Fibroblast of the conjunctiva (primary cell): ENCODE data around the gene NT5C3B.
A peak's percentile ranks its signal among the peaks of the same experiment; 100 is the strongest.

ENCODE experiments used
- DNase-seq: peaks from one replicate; pipeline ENCODE4 v3.0.0-alpha.2; 2010; ENCODE audit warnings: low read depth

The NT5C3B gene

DNA sequence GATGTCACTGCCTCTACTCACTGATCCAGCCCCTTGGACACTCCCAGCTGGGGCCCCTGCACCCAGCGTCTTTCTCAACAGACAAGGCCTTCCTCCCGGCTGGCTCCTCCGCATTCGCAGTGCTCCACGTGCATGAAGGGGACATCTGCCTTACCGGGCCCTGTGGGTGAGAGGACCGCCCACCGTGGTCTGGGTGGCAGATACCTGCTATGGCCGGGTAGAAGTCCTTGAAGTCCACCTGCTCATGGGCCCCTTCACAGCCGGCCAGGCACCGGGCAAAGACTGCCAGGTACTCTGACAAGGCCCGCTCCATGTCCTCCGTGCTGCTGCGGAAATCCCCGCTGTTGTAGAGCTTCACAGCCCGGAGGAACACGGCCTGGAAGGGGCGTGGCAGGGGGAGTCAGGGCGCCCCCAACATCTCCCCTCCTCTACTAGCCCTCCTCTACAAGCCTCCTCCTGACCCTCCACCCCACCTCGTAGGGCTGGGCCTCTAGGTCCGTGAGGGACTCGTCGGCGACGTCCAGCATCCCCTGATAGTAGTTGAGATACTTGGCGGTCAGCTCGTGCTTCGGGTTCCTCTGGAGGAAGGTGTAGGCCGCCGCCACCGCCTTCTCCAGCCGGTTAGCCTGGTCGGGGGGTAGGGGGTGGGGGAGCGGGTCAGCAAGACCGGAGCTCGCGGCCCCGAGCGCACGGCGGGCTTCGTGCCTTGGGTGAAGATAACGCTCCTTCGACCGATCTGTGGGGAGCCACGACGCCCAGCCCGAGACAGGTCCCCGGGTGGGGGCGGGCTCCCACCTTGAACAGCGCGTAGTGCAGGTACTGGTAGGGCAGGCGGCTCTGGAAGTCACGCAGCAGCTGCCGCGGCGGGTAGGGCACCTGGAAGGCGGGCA, 25.1 kb downstream of the NT5C3B start:
- DNase-seq = no peak

DNA sequence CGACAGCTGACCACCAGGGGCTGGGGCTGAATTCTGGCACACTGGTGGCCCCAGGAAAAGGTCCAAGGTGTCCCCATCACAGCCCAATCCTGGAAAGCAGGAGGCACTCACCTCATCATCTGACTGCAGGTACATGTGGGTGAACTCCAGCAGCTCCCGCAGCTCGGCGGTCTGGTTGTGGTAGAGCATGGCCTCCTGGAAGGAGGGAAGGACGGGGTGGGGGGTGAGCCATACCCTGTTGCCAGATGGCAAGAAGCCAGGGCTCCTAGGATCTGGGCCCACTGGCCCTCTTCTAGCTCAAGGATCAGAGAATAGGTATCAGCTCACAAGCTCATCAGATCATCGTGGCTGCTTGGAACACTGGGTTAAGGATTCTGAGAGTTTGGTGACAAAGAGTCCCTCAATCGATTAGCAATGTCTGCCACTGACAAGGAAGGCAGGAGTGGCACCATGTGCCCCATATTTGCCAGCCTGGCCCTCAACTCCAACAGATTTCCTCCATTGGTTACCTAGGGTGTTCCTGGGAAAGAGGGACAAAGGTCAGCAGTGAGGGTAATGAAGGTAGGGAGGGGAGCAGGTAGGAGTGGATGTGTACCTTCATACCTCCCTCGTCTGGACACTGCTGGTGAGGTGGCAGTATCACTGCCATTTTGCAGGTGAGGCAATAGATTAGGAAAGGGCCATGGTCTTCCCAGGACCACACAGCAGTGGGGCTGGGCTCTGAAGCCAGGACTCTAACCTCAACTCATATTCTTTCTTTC, 29.2 kb downstream of the NT5C3B start:
- DNase-seq = no peak

DNA sequence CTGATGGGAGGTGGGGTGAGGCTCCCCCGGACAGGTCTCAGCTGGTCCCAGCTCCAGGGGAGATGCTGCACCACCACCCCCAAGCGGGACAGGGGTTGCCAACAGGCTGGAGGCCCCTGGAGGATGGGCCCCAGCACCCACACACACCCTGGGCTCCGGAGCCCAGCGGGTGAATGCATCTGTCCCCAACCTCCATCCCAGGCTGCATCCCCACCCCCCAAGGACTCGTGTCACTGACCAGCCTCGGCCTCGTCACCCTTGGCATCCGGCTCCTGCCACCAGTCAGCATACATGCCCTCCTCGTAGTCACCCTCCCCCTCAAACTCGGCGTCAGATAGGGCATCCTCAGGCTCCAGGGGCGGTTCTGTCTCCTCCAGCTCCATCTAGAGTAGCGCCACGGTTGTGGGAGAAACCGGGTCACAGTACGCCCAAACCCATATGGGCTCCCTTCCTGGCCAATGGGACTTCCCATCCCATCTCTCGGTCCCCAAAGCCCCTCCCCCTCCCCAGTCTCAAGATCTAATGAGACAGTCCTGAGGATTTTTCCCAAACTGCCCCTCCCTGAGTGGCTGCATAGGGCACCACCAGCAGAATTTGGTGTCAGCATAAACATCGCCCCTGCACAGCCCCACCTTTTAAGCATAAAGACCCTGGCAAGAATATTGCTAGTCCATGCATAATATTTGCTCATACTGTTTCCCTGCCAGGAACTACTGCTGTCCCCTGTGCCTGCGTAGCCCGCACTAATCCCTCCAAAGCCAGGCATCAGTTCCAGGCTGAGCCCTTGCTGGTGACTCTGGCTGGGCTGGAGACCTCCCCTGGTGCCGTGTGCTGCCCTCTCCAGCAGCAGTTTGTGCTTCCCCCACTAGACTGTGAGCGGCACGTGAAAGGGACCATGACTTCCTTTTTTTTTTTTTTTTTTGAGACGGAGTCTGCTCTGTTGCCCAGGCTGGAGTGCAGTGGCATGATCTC, 32.7 kb downstream of the NT5C3B start:
- DNase-seq = no peak

DNA sequence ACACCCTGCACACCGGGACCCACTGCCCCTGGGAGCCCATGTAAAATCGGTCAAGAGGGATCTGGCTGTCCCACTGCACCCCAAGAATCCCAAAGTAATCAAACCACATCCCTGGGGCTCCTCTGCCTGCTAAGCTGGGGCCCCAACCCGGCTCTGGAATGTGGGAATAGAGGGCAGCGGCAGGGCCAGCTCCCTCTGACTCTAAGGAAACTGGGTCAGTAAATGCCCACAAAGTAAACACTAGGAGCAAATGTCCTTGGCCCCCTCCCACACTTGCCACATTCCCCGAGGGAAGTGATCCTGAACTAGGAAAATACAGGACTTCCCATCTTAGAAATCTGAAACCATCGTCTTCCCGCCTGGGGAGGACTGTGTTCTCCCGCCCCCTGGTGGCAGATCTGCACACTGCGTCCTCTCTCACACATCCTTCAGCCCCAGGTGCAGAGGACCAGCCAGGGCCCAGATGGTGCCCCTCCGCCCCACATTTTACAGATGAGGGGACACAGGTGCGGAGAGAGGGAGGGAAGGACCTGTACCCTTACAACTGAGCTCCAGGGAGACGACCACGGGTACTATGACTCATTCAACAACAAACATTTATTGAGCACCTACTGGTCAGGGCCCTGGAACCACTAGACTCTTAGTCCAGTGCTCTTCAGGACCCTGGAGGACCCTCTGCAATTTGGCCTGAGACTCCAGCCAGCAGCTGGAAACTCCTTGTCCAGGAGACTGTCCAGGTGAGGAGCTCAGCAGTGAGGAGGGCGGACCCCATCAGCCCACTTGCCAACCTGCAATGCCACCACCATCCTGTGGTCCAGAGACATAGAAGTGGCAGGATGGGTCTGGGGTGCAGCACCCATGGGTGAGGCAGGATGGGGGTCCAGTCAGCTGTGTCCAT, 34.4 kb downstream of the NT5C3B start:
- no peak for DNase-seq

DNA sequence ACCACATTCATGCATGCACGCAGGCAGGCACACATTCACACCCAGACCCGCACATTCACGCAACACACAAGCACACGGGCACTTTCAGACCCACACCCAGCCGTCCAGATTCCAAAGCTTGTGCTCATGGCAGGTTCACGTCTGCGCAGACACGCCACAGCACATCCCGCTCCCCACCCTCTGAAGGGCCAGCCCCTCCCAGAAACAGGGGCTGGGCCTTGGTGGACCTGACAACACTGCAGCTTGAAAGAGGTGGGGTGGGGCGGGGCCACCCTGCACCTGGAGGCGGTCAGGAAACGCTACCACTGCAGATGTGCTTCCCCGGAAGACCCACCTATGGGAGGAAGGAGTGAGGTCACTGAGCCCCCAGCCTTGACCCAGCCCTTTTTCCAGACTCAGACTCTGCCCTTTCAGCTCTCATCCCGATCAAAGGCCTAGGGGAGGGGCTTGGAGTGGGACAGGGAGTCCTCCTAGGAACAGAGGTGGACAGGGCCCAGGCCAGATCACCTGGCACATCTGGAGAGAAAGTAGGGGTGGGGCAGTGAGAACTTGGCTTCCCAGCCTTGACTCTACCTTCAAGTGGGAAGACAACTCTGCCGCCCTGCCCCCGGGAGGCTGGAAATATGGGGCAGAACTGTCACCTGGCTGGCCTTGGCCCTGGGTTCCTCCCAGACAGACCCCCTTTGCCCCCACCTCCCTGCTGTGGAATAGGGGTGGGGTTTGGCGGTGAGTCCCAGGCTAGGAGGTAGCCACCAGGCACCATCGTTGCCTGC, 35.2 kb downstream of the NT5C3B start:
- no peak for DNase-seq

DNA sequence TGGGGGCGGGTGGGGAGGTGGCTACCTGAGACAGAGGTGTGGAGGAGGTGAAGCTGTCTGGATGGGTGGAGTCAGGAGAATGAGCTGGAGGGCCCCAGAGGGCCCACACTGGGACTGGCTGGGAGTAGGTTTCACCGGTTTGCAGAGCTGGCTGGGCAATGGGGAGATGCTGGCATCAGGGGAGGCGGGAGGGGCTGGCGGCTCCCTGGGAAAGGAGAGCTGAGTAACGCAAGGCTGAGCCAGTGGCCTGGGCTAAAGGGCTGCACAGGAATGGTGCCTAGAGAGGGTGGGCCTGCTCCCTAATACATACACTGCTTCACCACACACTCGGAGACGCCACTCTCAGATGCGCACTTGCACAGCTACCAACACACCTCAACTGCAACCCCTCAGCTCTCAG, 36.7 kb downstream of the NT5C3B start:
- no peak for DNase-seq

DNA sequence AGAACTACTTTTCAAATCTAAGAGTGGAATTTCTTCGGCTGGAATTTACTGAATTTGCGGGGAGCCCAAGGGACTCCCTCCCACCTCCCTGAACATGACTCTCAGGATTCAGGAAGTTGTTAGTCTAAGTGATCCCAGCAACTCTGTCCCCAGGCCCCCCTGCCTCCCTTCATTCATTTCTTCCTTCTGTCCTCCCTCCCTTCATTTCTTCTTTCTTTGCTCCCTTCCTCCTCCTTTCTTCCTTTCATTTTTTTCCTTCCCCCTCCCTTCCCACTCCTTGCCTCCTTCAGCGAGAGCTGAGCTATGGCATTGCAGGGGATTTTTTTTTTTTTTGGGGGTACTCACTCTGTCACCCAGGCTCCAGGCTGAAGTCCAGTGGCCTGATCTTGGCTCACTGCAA, 38.7 kb downstream of the NT5C3B start:
- no peak for DNase-seq

DNA sequence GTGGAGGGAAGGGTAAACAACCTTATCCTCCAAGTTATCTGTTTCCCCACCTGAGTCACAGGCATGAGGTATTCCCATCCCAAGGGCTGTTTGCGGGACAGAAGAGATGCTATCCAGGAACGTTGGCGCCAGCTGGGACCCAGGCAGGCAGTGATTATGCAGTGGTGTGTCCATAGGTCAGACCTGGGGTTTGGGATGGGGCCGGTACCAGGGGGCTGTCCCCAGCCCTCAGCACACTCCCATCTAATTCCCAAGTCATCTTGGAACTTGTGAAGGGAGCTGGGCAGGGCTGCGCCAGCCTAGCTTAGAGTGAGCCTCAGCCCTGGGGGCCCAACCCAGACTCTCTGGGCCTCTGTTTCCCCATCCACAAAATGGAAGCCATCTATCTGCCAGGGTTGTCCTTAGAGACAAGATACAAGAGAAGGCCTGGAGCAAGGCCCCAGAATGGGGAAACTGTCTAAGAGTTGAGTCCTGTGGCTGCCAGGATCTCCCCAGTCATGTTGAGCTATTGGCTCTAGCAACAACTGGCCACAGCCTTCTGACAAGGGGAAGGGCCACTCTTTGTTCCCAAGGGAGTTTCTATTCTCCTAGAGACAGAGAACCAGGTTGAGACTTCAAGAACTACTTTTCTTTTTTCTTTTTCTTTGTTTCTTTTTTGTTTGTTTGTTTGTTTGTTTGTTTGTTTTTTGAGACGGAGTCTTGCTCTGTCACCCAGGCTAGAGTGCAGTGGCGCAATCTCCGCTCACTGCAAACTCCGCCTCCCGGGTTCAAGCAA, 39.7 kb downstream of the NT5C3B start:
- no peak for DNase-seq

DNA sequence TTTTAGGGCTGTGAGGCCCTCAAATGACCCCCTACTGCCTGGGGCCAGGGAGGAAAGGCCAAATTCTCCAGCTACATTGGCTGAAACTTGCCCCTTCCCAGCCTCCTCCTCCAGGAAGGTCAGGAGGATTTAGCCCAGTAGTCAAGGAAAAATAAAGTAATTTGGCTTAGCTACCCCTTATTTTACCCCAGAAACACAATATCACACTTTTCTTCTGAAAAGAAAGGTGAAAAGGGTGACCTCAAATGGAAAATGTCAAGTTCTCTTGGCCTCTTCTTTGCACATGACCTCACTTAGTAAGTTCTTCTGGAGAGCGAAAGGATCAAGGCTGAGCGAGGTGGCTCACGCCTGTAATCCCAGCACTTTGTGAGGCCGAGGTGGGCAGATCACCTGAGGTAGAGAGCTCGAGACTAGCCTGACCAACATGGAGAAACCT, 41.5 kb downstream of the NT5C3B start:
- DNase-seq = no peak

DNA sequence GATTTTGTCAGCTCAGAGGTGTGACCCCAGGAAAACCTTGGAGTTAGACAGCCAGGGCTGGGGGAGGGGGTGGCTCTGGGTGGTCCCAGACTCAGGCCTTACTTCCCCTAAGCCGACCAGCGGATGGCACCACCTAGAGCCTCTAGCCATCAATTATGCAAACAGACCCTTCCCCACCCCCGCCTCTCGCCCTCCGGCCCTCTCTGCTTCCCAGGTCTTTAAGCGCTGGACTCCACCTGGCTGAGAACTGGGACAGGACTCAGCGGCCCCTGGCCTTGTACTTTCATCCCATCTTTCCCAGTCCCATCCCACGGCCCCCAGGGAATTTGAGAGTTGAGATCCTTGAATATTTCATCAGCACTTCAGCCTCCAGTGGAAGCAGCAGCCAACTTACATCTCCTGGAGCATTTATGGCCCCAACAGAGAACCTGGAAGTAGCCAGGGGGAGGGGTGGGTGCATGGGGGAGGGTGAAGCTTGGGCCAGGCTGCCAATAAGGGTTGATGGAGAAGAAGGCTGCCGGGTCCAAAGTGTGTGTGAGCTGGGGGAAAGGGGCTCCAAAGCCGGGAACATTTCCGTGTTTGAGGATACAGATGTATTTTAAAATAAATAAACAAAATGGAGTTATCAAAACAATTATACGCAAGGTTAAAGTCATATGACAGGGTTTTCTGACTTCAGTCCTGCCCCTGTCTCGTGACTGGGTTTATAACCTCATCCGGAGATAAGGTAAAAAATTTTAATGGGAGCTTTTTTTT, 42.1 kb downstream of the NT5C3B start:
- no peak for DNase-seq

DNA sequence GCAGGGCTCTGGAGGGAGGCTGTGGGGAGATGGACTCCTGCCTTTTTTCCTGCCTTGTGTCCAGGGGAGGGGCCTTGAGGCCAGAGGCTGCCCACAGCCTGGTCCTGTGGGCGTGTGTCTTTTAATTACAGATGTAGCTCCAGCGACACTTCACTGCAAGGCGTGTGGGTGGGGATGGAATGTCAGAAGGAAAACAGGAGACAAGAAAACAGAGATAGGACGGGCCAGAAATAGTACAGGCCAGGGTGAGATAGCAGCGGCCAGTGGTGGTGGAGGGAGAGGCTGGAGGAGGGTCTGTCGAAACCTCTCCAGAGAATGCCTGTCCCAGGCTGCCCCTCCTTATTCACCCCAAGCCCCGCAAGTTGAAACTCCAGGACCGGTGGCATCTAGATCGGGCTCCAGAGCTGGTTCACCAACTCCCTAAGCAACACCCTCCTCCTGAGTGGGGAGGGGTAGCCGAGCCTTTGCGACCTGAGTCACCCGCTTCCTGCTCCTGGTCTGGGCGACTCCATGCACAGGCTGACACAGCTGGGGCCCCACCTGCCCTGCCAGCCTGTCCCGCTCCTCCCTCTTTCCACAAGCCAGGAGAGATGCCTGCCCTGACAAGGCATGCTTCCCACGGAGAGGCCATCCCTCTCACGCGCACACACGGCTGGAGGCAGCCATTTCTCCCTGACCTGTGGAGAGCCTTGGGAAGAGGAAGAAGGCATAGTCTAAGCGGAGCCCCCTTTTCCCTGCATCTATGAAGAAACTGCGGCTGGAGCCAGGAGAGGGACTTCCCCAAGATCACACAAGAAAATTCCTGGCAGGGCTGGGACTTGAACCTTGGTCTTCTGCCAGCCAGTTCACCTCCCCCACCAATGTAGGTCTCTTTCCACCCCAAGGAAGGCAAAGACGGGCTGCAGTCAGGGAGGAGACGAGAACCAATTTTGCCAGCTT, 42.9 kb downstream of the NT5C3B start:
- DNase-seq = no peak

DNA sequence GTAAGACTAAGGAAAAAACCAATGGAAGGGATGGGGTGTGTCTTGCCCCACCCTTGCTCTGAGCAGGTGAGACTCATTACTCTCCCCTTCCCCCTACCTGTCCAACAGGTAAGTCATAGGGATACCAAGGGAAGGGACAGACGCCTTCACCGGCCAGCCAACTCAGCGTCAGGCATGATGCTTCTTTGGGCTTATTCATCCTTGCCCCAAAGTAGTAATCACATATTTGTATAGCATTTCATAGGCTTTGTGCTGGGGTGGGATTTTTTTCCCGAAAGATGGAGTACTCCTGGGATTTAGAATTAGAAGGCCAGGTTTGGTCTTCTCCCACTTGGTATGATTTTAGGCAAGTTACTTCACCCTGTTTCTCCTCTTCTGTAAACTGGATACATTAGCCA, 49.0 kb downstream of the NT5C3B start:
- no peak for DNase-seq

DNA sequence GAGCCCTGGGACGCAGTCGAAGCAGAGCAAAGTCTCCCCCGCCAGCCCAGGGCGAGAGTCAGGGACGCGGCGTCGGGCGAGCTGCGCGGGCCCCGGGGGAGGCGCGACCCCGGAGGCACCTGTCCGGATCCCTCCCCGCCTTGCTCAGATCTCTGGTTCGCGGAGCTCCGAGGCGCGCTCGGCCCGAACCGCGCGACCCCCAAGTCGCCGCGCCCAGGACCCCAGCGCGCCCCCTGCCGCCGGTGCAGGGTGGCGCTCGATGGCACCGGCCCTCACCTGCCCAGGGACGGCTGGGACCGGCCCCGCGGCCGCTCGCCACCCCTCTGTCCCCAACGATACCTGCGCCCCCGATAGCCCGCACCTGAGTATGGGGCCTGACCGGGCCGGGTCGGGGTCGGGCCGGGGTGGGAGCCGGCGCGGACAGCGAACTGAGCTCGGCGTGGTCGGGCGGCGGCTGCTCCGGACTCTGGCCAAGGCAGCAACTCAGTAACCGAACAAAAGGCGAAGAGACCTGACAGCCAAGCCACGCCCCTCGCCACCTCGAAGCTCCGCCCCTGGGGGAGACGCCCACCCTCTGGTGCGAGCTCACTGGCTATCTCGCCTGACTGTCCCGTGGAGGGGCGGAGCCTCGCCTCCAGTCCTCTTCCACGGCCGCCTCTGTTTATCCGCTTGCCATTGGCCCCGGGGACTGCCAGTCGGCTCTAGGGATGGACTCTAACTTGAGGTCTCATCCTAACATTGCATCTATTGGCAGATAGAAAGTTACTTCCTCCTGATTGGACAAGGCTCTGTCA, 49.6 kb downstream of the NT5C3B start, which contains the start of gene JUP:
Gene JUP, minus strand, starts transcription at position 485 of the 794 bp plus-strand sequence. CDS start 14,857 bp downstream, outside the sequence.
- DNase-seq = peak; percentile 95

DNA sequence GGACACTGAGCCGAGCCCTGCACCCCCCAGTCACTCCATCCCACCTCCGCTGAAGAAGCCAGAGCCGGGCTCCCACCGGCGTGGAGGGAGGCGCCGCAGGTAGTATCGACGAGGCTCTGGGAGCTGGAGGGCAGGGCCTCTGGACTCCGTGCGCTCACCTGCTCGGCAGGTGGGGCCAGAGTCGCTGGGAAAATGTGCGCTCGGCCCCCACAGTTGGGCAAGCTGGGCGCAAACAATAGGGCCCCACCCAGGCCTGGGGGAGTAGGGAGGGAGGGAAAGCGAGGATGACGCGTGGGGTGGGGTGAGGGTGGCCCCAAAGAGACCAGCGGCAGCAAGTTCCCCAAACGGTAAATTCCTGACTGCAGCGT, 50.2 kb downstream of the NT5C3B start:
- no peak for DNase-seq

DNA sequence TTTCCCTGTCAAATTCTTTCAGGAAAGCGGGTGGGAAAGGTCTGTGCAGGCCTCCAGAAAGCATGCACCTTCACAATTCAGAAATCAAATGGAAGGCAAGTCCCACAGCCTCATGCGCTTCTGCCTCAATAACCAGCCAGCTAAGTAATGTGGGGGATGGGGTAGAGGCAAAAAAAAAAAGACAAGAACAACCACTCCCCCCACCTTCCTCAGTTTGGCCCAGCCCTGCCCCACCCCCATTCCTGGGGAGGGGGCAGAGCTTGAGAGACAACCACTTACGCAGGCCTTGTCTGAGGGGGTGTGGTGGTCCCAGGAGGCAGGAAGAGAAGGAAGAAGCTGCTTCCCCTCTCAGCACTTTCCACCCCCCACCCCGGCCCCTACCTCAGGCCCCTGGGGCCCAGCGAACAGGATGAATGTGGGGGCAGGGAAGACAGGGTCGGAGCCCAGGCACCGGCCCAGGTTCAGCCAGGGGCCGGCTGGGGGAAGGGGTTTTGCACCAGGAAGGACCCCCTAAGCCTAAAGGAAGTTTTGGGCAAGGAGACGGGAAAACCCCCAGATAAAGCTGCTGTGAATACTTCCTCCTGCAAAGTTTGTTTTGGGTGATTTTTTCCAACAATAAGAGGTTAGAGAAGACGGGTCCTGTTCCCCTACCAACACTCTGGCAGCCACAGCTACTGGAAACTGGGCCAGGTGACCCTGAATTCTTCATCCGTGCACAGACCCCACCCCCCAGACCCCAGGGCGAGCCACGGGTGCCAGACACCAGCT, 50.8 kb downstream of the NT5C3B start:
- DNase-seq = no peak

DNA sequence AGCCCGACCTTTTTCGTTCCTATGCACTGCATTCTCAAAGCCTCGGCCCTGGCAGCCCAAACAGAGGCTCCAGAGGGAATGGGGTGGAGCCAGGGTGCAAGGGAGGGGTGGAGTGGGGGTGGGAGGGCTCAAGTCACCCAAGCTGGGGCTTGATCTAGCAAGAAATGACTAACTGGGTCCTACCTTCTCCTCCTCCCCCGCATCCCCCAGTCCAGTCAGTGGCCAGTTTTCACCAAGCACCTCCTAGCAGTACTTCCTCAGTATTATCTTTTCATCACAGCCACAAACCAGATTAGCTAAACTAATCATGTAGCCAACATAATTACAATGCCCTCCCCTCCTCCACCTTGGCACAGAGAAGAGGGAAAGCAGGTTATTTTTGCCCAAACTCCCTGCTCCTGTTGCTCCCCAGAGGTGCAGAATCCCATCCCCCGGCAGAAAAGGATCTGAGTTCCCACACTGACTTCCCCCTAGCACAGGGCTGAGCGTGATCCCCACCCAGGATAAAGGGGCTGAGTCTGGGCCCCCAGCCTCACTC, 51.8 kb downstream of the NT5C3B start:
- DNase-seq = no peak
